Measurements from ENCODE around the gene PDE4B.

- TF ChIP-seq CTCF (conservative IDR thresholded peaks at IDR 0.05; ENCODE audit: low read length) (no peak), EZH2phosphoT487 (IDR thresholded peaks at IDR 0.05; ENCODE audit: borderline replicate concordance) (no peak)
Observed at GRCh38 chr1:66295803-66296202, 503.1 kb downstream of the PDE4B start.

Measured in Loucy (cell line).